ENCODE measurements around the gene SNPH.

SNPH gene

DNA sequence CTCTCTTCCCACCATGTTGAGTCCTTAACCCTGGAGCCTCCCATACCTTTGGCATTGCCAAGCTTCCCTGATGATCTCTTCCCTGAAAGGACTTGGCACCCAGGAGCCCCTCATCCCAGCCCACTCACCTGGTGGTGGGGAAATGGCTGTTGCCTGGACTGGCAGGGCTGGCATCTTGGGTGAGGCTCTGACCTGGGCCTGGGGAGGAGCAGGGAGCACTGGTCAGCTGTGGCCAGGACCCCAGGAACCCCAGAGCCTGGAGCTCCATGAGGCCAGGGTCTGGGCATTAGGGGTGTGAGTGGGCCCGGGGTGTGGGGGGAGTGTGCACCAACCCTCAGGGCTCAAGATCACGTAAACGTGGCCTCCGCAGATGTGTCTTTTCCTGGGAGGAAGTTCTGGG lies 53.4 kb downstream of the SNPH start:
- TF ChIP-seq POLR2AphosphoS5 (IDR thresholded peaks at IDR 0.05; ENCODE audit: low read depth): no peak
- TF ChIP-seq GABPA (IDR thresholded peaks at IDR 0.05; ENCODE audit: low read depth): no peak
- TF ChIP-seq, protein P1, sequence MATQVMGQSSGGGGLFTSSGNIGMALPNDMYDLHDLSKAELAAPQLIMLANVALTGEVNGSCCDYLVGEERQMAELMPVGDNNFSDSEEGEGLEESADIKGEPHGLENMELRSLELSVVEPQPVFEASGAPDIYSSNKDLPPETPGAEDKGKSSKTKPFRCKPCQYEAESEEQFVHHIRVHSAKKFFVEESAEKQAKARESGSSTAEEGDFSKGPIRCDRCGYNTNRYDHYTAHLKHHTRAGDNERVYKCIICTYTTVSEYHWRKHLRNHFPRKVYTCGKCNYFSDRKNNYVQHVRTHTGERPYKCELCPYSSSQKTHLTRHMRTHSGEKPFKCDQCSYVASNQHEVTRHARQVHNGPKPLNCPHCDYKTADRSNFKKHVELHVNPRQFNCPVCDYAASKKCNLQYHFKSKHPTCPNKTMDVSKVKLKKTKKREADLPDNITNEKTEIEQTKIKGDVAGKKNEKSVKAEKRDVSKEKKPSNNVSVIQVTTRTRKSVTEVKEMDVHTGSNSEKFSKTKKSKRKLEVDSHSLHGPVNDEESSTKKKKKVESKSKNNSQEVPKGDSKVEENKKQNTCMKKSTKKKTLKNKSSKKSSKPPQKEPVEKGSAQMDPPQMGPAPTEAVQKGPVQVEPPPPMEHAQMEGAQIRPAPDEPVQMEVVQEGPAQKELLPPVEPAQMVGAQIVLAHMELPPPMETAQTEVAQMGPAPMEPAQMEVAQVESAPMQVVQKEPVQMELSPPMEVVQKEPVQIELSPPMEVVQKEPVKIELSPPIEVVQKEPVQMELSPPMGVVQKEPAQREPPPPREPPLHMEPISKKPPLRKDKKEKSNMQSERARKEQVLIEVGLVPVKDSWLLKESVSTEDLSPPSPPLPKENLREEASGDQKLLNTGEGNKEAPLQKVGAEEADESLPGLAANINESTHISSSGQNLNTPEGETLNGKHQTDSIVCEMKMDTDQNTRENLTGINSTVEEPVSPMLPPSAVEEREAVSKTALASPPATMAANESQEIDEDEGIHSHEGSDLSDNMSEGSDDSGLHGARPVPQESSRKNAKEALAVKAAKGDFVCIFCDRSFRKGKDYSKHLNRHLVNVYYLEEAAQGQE (IDR thresholded peaks at IDR 0.05; ENCODE audit: insufficient replicate concordance, low read depth): no peak
- TF ChIP-seq SPI1 (IDR thresholded peaks at IDR 0.05; ENCODE audit: borderline replicate concordance, low read depth): no peak
- TF ChIP-seq, protein P2, sequence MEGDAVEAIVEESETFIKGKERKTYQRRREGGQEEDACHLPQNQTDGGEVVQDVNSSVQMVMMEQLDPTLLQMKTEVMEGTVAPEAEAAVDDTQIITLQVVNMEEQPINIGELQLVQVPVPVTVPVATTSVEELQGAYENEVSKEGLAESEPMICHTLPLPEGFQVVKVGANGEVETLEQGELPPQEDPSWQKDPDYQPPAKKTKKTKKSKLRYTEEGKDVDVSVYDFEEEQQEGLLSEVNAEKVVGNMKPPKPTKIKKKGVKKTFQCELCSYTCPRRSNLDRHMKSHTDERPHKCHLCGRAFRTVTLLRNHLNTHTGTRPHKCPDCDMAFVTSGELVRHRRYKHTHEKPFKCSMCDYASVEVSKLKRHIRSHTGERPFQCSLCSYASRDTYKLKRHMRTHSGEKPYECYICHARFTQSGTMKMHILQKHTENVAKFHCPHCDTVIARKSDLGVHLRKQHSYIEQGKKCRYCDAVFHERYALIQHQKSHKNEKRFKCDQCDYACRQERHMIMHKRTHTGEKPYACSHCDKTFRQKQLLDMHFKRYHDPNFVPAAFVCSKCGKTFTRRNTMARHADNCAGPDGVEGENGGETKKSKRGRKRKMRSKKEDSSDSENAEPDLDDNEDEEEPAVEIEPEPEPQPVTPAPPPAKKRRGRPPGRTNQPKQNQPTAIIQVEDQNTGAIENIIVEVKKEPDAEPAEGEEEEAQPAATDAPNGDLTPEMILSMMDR (IDR thresholded peaks at IDR 0.05; ENCODE audit: insufficient read depth, low read length): no peak
- Histone ChIP-seq H3K27me3 (ENCODE audit: insufficient read depth, poor library complexity, severe bottlenecking) (no peaks in the 10 kb centered on the region), H3K4me3 (replicated peaks; ENCODE audit: insufficient read depth, low read length) (no peak overlapping the region), H3K27ac (replicated peaks) (no peak overlapping the region)
- no peak for DNase-seq (ENCODE audit: low read depth in 1 of 2, low spot score in 1 of 2)

DNA sequence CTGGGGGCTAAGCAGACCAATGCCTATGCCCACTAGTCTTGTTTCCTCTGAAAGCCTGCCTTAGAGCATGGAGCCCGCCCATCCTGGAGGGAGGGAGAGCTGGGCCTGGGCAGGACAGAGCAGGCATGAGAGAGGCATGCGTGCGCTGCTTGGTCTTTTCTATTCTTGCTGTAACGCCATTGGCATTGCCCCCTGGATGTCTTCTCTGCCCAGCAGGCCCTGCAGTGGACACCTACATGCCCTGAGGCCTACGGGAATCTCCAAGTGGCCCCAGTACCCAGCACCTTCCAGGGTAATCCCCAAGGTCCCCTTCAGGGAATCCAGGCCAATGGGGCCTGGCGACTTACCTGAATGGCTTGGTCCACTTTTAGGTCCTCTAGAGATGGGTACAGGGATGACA lies 53.9 kb downstream of the SNPH start:
- Histone ChIP-seq H3K4me3 (replicated peaks; ENCODE audit: insufficient read depth, low read length) (no peak overlapping the region), H3K27me3 (ENCODE audit: insufficient read depth, poor library complexity, severe bottlenecking) (no peaks in the 10 kb centered on the region), H3K27ac (replicated peaks) (no peak overlapping the region)
- DNase-seq (ENCODE audit: low read depth in 1 of 2, low spot score in 1 of 2): no peak
- TF ChIP-seq GABPA (IDR thresholded peaks at IDR 0.05; ENCODE audit: low read depth): no peak
- TF ChIP-seq SPI1 (IDR thresholded peaks at IDR 0.05; ENCODE audit: borderline replicate concordance, low read depth): no peak
- no peak for TF ChIP-seq POLR2AphosphoS5 (IDR thresholded peaks at IDR 0.05; ENCODE audit: low read depth)
- TF ChIP-seq, protein P2 (IDR thresholded peaks at IDR 0.05; ENCODE audit: insufficient read depth, low read length): no peak
- TF ChIP-seq, protein P1 (IDR thresholded peaks at IDR 0.05; ENCODE audit: insufficient replicate concordance, low read depth): no peak

DNA sequence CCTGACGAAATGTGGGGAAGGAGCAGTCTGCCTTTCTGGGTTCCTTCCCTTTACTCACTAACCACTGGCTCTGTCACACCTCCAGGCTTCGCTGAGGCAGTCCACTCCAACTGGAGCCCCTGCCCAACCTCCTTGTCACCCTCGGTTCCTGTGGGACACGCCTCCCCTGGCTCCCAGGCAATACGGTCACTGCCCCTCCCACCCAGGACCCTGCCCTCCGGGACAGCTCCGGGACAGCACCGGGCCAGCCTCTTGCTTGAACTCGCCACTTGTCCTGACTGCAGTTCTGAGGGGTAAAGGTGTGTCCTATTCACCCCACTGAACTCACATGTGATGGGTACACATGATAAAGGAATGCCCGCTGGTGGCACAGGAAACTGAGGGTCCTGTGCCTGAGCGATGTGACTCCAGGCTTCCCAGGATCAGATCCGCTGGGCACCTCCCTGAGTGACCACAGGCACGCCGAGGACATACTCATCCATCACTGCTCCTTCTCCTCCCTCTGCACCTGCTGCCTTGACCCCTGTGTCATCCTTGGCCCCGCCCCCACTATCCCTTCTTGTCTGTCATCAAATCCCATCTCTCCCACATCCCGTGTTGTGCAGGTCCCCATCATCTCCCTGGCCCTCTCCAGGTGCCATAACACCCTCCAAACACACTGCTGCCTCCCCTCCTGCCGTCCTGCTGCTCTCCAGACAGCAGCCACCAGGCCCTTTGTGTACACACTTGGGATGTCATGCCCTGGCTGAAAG lies 55.0 kb downstream of the SNPH start:
- no peaks in the 10 kb centered on the region for H3K27me3 ChIP-seq (ENCODE audit: insufficient read depth, poor library complexity, severe bottlenecking)
- no peak overlapping the region for H3K4me3 ChIP-seq (replicated peaks; ENCODE audit: insufficient read depth, low read length)
- no peak overlapping the region for H3K27ac ChIP-seq (replicated peaks)
- no peak for TF ChIP-seq POLR2AphosphoS5 (IDR thresholded peaks at IDR 0.05; ENCODE audit: low read depth)
- TF ChIP-seq GABPA (IDR thresholded peaks at IDR 0.05; ENCODE audit: low read depth): no peak
- TF ChIP-seq, protein P1 (IDR thresholded peaks at IDR 0.05; ENCODE audit: insufficient replicate concordance, low read depth): no peak
- no peak for TF ChIP-seq SPI1 (IDR thresholded peaks at IDR 0.05; ENCODE audit: borderline replicate concordance, low read depth)
- TF ChIP-seq, protein P2 (IDR thresholded peaks at IDR 0.05; ENCODE audit: insufficient read depth, low read length): no peak
- no peak for DNase-seq (ENCODE audit: low read depth in 1 of 2, low spot score in 1 of 2)

Measured in HL-60 (cell line).